H1 (cell line): ENCODE data around the gene GRID1. TPM values are rescaled to one million over a fixed set of nuclear protein-coding genes. Genes with fewer than 3 reads are reported as not detected.
A peak's percentile ranks its signal among the peaks of the same experiment; 100 is the strongest.

Experiments used
- CTCF ChIA-PET: fragments of 300-600 bp; sonication (Branson Sonifier 250); formaldehyde crosslinking; loops from one replicate; lab custom pipeline; 2021; ENCODE audit not compliant: partially characterized antibody; lab: Charles Lee
- POLR2A ChIA-PET: fragments of 300-600 bp; sonication (Branson Sonifier 250); formaldehyde crosslinking; loops from one replicate; lab custom pipeline; 2021; ENCODE audit warnings: inconsistent platforms; ENCODE audit not compliant: partially characterized antibody; lab: Charles Lee
- DNase-seq, 2 experiments: peaks; one replicate each; pipeline versions ENCODE4 v3.0.0 to v3.0.0-alpha.2; 2010 to 2022; ENCODE audit warnings: low spot score in 2 of 2, low read depth in 1 of 2, mixed read lengths in 1 of 2
- FAIRE-seq: peaks from 2 replicates; lab custom pipeline; 2011; peaks lifted over from hg19 to GRCh38; lab: Jason Lieb, UNC
- H2AFZ ChIP-seq: 2 replicates; pipeline ENCODE4 v1.8.1; 2012; ENCODE audit warnings: low read length, inconsistent platforms
- H2AK5ac ChIP-seq: 2 replicates; pipeline ENCODE4 v1.6.1; 2013; ENCODE audit warnings: low read depth, low read length
- H2BK120ac ChIP-seq: replicated peaks from 2 replicates; pipeline ENCODE3; 2013; ENCODE audit warnings: low read depth, low read length, inconsistent platforms
- H2BK12ac ChIP-seq: 2 replicates; pipeline ENCODE4 v1.6.1; 2013; ENCODE audit warnings: low read depth, low read length
- H2BK15ac ChIP-seq: 2 replicates; pipeline ENCODE4 v1.6.1; 2013; ENCODE audit warnings: low read length
- H2BK20ac ChIP-seq: 2 replicates; pipeline ENCODE4 v1.6.1; 2013; ENCODE audit warnings: low read length
- H2BK5ac ChIP-seq: 2 replicates; pipeline ENCODE4 v1.6.1; 2013; ENCODE audit warnings: low read depth, low read length
- H3K14ac ChIP-seq: 2 replicates; pipeline ENCODE4 v1.6.1; 2013; ENCODE audit warnings: inconsistent platforms; ENCODE audit not compliant: insufficient read length
- H3K18ac ChIP-seq: 2 replicates; pipeline ENCODE4 v1.6.1; 2013; ENCODE audit warnings: low read length; ENCODE audit errors: extremely low read depth
- H3K23ac ChIP-seq: 2 replicates; pipeline ENCODE4 v1.6.1; 2013; ENCODE audit warnings: inconsistent platforms; ENCODE audit not compliant: insufficient read length
- H3K23me2 ChIP-seq: 2 replicates; pipeline ENCODE4 v1.6.1; 2013; ENCODE audit warnings: low read depth, low read length
- H3K27ac ChIP-seq: 2 replicates; pipeline ENCODE4 v1.6.1; 2011; ENCODE audit warnings: low read depth, low read length, inconsistent platforms
- H3K27me3 ChIP-seq, 4 experiments: replicated peaks in 1 of 4; 1 replicate in 1 of 4; 2 replicates in 3 of 4; pipeline versions ENCODE4 v1.6.1 to v1.8.1; 2011 to 2013; ENCODE audit warnings: low read length in 3 of 4, mild to moderate bottlenecking in 3 of 4, inconsistent platforms in 2 of 4, mixed read lengths in 2 of 4, moderate library complexity in 1 of 4; ENCODE audit not compliant: control insufficient read depth in 3 of 4, insufficient read depth in 3 of 4; ENCODE audit errors: extremely low read depth in 1 of 4
- H3K36me3 ChIP-seq, 4 experiments: 2 replicates each; pipeline versions ENCODE4 v1.6.1 to v1.8.1; 2011 to 2013; ENCODE audit warnings: mild to moderate bottlenecking in 4 of 4, low read length in 3 of 4, moderate library complexity in 2 of 4, control low read depth in 1 of 4, inconsistent platforms in 1 of 4; ENCODE audit not compliant: insufficient read depth in 4 of 4, control insufficient read depth in 2 of 4
- H3K4ac ChIP-seq: replicated peaks from 2 replicates; pipeline ENCODE3; 2013; ENCODE audit warnings: low read length, low read depth, mixed read lengths, inconsistent platforms; ENCODE audit not compliant: insufficient read length
- H3K4me1 ChIP-seq, 4 experiments: replicated peaks in 1 of 4; 1 replicate in 1 of 4; 2 replicates in 3 of 4; pipeline versions ENCODE4 v1.6.1 to v1.8.1; 2011 to 2013; ENCODE audit warnings: low read length in 3 of 4, inconsistent platforms in 2 of 4, mixed read lengths in 1 of 4; ENCODE audit not compliant: insufficient read depth in 4 of 4, control insufficient read depth in 3 of 4
- H3K4me2 ChIP-seq, 2 experiments: 2 replicates each; pipeline versions ENCODE4 v1.6.1 to v1.8.1; 2011 to 2013; ENCODE audit warnings: low read depth in 2 of 2, low read length in 2 of 2, control low read depth in 1 of 2, inconsistent platforms in 1 of 2, mild to moderate bottlenecking in 1 of 2; ENCODE audit not compliant: insufficient read depth in 1 of 2
- H3K4me3 ChIP-seq, 4 experiments: fragments of 200-600, 300-600 bp in 1 of 4; sonication (generic), shearing (Covaris generic), sonication (Bioruptor Twin) in 1 of 4; 2 replicates each; pipeline versions ENCODE4 v1.5.1 to v1.8.1; 2011 to 2016; ENCODE audit warnings: low read length in 4 of 4, low read depth in 3 of 4, control low read depth in 2 of 4, inconsistent platforms in 2 of 4, mild to moderate bottlenecking in 2 of 4, mixed read lengths in 1 of 4, moderate library complexity in 1 of 4; ENCODE audit not compliant: insufficient read depth in 2 of 4; ENCODE audit errors: extremely low read depth in 1 of 4
- H3K56ac ChIP-seq: replicated peaks from 2 replicates; pipeline ENCODE3; 2013; ENCODE audit warnings: low read depth, mild to moderate bottlenecking, mixed read lengths, low read length, inconsistent platforms; ENCODE audit not compliant: insufficient read length
- H3K79me1 ChIP-seq: 2 replicates; pipeline ENCODE4 v1.6.1; 2013; ENCODE audit warnings: low read depth, low read length, control low read depth
- H3K79me2 ChIP-seq, 2 experiments: 2 replicates each; pipeline versions ENCODE4 v1.6.1 to v1.8.1; 2012 to 2013; ENCODE audit warnings: low read length in 2 of 2, mild to moderate bottlenecking in 2 of 2, inconsistent platforms in 1 of 2; ENCODE audit not compliant: insufficient read depth in 2 of 2, control insufficient read depth in 1 of 2
- H3K9ac ChIP-seq, 4 experiments: replicated peaks in 1 of 4; 1 replicate in 1 of 4; 2 replicates in 3 of 4; pipeline versions ENCODE4 v1.6.1 to v1.8.1; 2011 to 2013; ENCODE audit warnings: low read depth in 3 of 4, low read length in 3 of 4, control low read depth in 2 of 4, mild to moderate bottlenecking in 2 of 4, moderate library complexity in 2 of 4, inconsistent platforms in 1 of 4; ENCODE audit errors: extremely low read depth in 1 of 4
- H3K9me3 ChIP-seq, 2 experiments: 2 replicates each; pipeline versions ENCODE4 v1.6.1 to v1.8.1; 2012 to 2013; ENCODE audit warnings: mild to moderate bottlenecking in 2 of 2, moderate library complexity in 2 of 2, control low read depth in 1 of 2, inconsistent platforms in 1 of 2, low read depth in 1 of 2, low read length in 1 of 2, mixed read lengths in 1 of 2; ENCODE audit not compliant: insufficient read depth in 2 of 2
- H4K20me1 ChIP-seq, 2 experiments: replicated peaks in 1 of 2; 2 replicates each; pipeline versions ENCODE3 to v1.8.1; 2011 to 2013; ENCODE audit warnings: inconsistent platforms in 2 of 2, low read length in 2 of 2, mild to moderate bottlenecking in 1 of 2; ENCODE audit not compliant: insufficient read depth in 2 of 2, control insufficient read depth in 1 of 2
- H4K5ac ChIP-seq: 2 replicates; pipeline ENCODE4 v1.6.1; 2013; ENCODE audit warnings: low read length, low read depth, mixed read lengths, inconsistent platforms; ENCODE audit not compliant: insufficient read length
- H4K8ac ChIP-seq: 2 replicates; pipeline ENCODE4 v1.8.0; 2013; ENCODE audit warnings: mild to moderate bottlenecking, moderate library complexity, low read length, inconsistent platforms; ENCODE audit not compliant: insufficient read depth; ENCODE audit errors: extremely low read depth
- H4K91ac ChIP-seq: replicated peaks from 2 replicates; pipeline ENCODE3; 2013; ENCODE audit warnings: low read length, mixed read lengths, inconsistent platforms; ENCODE audit not compliant: insufficient read length
- POLR2A ChIP-seq, 2 experiments: IDR thresholded peaks; 1 replicate in 1 of 2; 2 replicates in 1 of 2; pipeline ENCODE4 v1.6.1; 2011; ENCODE audit warnings: low read depth in 2 of 2, low read length in 2 of 2, mild to moderate bottlenecking in 2 of 2; ENCODE audit errors: control extremely low read depth in 1 of 2
- RAD21 ChIP-seq, 2 experiments: IDR thresholded peaks in 1 of 2; conservative IDR thresholded peaks in 1 of 2; 2 replicates each; pipeline ENCODE4 v1.6.1; 2011; ENCODE audit warnings: low read depth in 2 of 2, low read length in 2 of 2, improper control_type of control experiment in 1 of 2, inconsistent platforms in 1 of 2, mild to moderate bottlenecking in 1 of 2, moderate library complexity in 1 of 2
- WGBS, 2 experiments: shearing (Covaris generic) in 1 of 2; methylation state at CpG; one replicate each; pipeline versions ENCODE4 v1.1.6 to v1.1.7; 2013 to 2015; ENCODE audit warnings: low lambda C conversion rate in 2 of 2, mixed read lengths in 2 of 2, inconsistent platforms in 1 of 2, low coverage in 1 of 2, missing lambda C conversion rate in 1 of 2; ENCODE audit not compliant: insufficient replicate concordance in 2 of 2, insufficient coverage in 1 of 2, insufficient read length in 1 of 2; ENCODE audit errors: extremely low coverage in 1 of 2, missing lambda C conversion rate in 1 of 2; 5-methylcytosine and 5-hydroxymethylcytosine counted together
- polyA plus RNA-seq, 7 experiments: library from polyadenylated mRNA; depleted of rRNA in 3 of 7; stranded (reverse) in 5 of 7; unstranded in 2 of 7; fragments of >200 nt in 5 of 7; fragments of 200-250 nt in 2 of 7; gene quantifications; 1 replicate in 5 of 7; 2 replicates in 1 of 7; 4 replicates in 1 of 7; pipeline versions ENCODE4 v1.2.1 to v1.2.3, GENCODE V29; 2011 to 2013; ENCODE audit warnings: missing spikeins in 2 of 7, mixed read lengths in 2 of 7
- total RNA-seq: library from RNA; stranded (reverse); fragmentation: NEBNext Ultra II Directional; extraction: Animal tissue kit (Norgen Biotek cat#: 25700); gene quantifications from 2 replicates; pipeline ENCODE4 v1.2.1, GENCODE V29; 2021
- TF ChIP-seq, protein P1 (sequence below), 3 experiments: IDR thresholded peaks; 1 replicate in 2 of 3; 2 replicates in 1 of 3; pipeline versions ENCODE4 v1.5.1 to v1.6.1; 2011; ENCODE audit warnings: low read length in 3 of 3, mild to moderate bottlenecking in 3 of 3, inconsistent platforms in 2 of 3, low read depth in 1 of 3, moderate library complexity in 1 of 3; ENCODE audit not compliant: insufficient read depth in 1 of 3; ENCODE audit errors: control extremely low read depth in 1 of 3

GRID1 gene
- total and polyA plus RNA-seq, 2 of the 8 experiments (the other 6 are each of a cell fraction or from before 2014, with no cell fraction given), result 0.22 to 0.30 TPM

DNA sequence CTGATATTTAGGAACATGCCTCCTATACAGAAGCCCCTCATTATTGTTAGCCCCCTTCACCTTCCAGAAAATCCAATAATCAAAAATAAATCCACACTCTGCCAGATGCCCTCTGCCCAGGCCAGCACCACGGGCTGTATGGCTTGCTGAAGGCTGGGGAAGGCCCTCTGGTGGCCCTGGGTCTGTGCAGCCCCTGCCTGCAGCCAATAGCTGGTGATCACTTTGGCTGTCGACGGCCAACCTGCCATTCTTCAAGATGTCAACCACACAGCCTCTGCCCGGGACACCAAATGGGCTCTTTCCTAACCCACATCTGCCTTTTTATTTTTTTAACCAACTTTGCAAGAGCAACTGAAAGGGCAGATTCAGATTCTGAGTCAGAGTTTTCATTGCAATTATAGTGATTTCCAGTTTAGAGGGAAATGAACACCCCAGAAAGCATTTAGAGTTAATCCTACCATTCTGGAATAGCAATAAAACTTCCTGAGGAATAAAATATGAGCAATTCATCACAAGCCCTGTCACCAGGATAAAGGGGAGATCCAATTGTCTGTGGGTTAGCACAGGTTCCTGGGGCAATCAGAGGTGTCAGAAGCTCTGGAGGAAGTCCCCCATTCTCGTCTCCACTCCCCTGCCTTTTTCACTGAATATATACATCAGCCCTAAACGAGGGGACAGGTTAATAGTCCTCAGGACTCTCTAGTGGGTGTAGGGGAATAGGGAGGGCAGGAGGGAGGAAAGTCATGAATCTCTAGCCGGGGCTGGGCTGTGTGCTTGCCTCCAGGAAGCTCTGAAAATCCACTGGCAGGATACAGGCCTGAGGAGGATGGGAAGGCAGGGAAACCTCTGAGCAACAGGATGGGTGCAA is 211.3 kb downstream of the GRID1 start:
- Histone ChIP-seq H2BK12ac (0 out of 2 replicates have a peak overlapping the region, but pooled peaks have one; percentile 2), H3K9me3 (no peaks in the 10 kb centered on the region), H3K23me2 (no peaks in the 10 kb centered on the region; the same call in 1 of the 2 replicates), H3K36me3 (no peaks in the 10 kb centered on the region), H2BK5ac (no peak overlapping the region), H3K4me3 (no peak overlapping the region), H4K5ac (no peak overlapping the region), H3K23ac (no peak overlapping the region), H3K27me3 (no peaks in the 10 kb centered on the region), H2BK15ac (0 out of 2 replicates have a peak overlapping the region, but pooled peaks have one; percentile 31), H2BK120ac (no peak overlapping the region), H3K79me1 (no peaks in the 10 kb centered on the region), H3K27ac (no peak overlapping the region), H2AK5ac (no peak overlapping the region), H3K9ac (no peak overlapping the region), H3K14ac (no peak overlapping the region), H3K79me2 (no peaks in the 10 kb centered on the region), H3K56ac (no peak overlapping the region), H4K8ac (no peak overlapping the region), H4K20me1 (no peaks in the 10 kb centered on the region), H3K4me1 (no peaks in the 10 kb centered on the region; a peak in 1 of 7 replicates), H3K18ac (no peak overlapping the region), H2AFZ (no peak overlapping the region), H4K91ac (no peak overlapping the region), H3K4ac (no peak overlapping the region), H2BK20ac (no peak overlapping the region), H3K4me2 (no peak overlapping the region)
- DNase-seq, result no peak
- TF ChIP-seq, protein P1, sequence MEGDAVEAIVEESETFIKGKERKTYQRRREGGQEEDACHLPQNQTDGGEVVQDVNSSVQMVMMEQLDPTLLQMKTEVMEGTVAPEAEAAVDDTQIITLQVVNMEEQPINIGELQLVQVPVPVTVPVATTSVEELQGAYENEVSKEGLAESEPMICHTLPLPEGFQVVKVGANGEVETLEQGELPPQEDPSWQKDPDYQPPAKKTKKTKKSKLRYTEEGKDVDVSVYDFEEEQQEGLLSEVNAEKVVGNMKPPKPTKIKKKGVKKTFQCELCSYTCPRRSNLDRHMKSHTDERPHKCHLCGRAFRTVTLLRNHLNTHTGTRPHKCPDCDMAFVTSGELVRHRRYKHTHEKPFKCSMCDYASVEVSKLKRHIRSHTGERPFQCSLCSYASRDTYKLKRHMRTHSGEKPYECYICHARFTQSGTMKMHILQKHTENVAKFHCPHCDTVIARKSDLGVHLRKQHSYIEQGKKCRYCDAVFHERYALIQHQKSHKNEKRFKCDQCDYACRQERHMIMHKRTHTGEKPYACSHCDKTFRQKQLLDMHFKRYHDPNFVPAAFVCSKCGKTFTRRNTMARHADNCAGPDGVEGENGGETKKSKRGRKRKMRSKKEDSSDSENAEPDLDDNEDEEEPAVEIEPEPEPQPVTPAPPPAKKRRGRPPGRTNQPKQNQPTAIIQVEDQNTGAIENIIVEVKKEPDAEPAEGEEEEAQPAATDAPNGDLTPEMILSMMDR (IDR thresholded peaks at IDR 0.05; ENCODE audit: control extremely low read depth in 1 of 3, insufficient read depth in 1 of 3, low read depth in 1 of 3, low read length in 3 of 3), result peak; percentile 23 to 30 (median 30); a peak in 3 of 4 replicates
- no peak for TF ChIP-seq POLR2A (IDR thresholded peaks at IDR 0.05; ENCODE audit: control extremely low read depth in 1 of 2, low read depth in 2 of 2, low read length in 2 of 2)
- TF ChIP-seq RAD21 (IDR thresholded peaks at IDR 0.05 in 1 of 2, conservative IDR thresholded peaks at IDR 0.05 in 1 of 2; ENCODE audit: low read depth in 2 of 2, low read length in 2 of 2), result peak; percentile 23 to 32; a peak in 3 of 4 replicates
- no peak for FAIRE-seq
- 85% methylated on average over 7 of the region's 7 CpGs; no CpG with 5 or more reads in 1 of the 2 experiments for WGBS, 2 experiments
- ChIA-PET POLR2A (no interaction called here), CTCF (interaction anchor here (0.6 to 2.5 kb wide), 11 partner anchors 13 to 215 kb away, joined by 3 to 13 read pairs (median 3); no protein-coding TSS in a partner anchor)
